ENCODE measurements around the gene PRRT1B. TPM values are rescaled to one million over a fixed set of nuclear protein-coding genes. Genes with fewer than 3 reads are reported as not detected.

The PRRT1B gene
- polyA plus RNA-seq, 2 of the 4 experiments (the other 2 are of a cell fraction): 0.79 to 0.80 TPM

DNA sequence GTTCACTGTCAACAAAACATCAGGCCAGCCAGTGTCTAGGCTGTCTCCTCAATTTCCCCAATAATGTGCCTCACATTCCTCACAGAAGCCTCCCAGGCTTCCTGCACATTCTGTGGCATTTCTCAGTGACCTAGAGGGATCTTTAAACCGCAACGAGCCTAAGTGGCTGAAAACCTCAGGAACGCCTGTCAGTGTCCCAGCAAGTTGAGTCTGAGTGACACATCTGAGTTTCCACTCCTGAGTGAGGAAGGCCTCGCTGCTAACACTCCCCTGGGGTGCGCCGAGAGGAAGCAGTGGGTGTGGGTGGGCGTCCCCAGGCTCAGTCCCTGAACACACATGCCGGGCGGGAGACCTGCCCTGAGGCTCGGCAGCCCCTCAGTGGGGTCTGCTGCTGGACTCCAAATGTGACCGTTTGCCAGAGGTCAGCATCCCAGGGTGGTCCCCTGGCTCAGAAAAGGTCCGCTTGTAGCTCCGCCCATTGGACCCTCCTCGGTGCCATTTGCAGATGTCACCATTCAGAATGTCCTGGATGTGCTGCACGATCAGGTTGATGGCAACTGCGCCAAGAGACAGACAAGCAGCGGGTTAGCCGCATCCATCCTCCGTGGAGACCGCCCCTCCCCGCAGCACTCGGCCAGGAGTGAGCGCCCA, 20.5 kb upstream of the PRRT1B start:
- WGBS (ENCODE audit: missing lambda C conversion rate): 90% methylated on average over 15 of the region's 23 CpGs
- TF ChIP-seq CHD4 (IDR thresholded peaks at IDR 0.05; ENCODE audit: borderline replicate concordance) (no peak), HOXB13 (CRISPR knock-in tag; IDR thresholded peaks at IDR 0.05; ENCODE audit: low read depth) (no peak), RARB (CRISPR knock-in tag; IDR thresholded peaks at IDR 0.05) (no peak), NPAS2 (CRISPR knock-in tag; IDR thresholded peaks at IDR 0.05; ENCODE audit: borderline replicate concordance) (no peak), SMC3 (IDR thresholded peaks at IDR 0.05) (no peak), USF2 (IDR thresholded peaks at IDR 0.05) (no peak), RNF2 (IDR thresholded peaks at IDR 0.05; ENCODE audit: borderline replicate concordance, low read depth) (no peak)
- TF ChIP-seq, protein P1, sequence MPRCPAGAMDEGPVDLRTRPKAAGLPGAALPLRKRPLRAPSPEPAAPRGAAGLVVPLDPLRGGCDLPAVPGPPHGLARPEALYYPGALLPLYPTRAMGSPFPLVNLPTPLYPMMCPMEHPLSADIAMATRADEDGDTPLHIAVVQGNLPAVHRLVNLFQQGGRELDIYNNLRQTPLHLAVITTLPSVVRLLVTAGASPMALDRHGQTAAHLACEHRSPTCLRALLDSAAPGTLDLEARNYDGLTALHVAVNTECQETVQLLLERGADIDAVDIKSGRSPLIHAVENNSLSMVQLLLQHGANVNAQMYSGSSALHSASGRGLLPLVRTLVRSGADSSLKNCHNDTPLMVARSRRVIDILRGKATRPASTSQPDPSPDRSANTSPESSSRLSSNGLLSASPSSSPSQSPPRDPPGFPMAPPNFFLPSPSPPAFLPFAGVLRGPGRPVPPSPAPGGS (IDR thresholded peaks at IDR 0.05): no peak
- H3K27ac ChIP-seq: no peak overlapping the region
- no peaks in the 10 kb centered on the region for H3K9me3 ChIP-seq
- POLR2A ChIA-PET: no interaction called here
- DNase-seq (ENCODE audit: low read depth in 1 of 2, low spot score in 1 of 2) (no peak), ATAC-seq (no peak), FAIRE-seq (no peak)
- CTCF ChIA-PET: interaction anchor here (1.5 kb wide), 1 partner anchor 216 kb away, joined by 4 read pairs; the partner anchor contains the start of gene RAPGEF1
- H3K4me3 ChIP-seq: no peak overlapping the region
- peaks cover 1% of the 10 kb centered on the region; the same call in 2 of the 3 replicates for H3K4me1 ChIP-seq
- no peak overlapping the region for H3K4me2 ChIP-seq

- ChIA-PET CTCF (interaction anchor here (0.5 to 2.1 kb wide), 5 partner anchors 10 to 214 kb away, joined by 3 to 5 read pairs (median 3); partner anchors contain the start of gene RAPGEF1), POLR2A (no interaction called here)
- no peak for ATAC-seq
- no peak for TF ChIP-seq MYC (IDR thresholded peaks at IDR 0.05; ENCODE audit: borderline replicate concordance, low read length)
- no peak for TF ChIP-seq FOSL2 (IDR thresholded peaks at IDR 0.05)
- TF ChIP-seq FOSL2 (CRISPR knock-in tag; IDR thresholded peaks at IDR 0.05): no peak
- TF ChIP-seq ZC3H11A (IDR thresholded peaks at IDR 0.05): no peak
- TF ChIP-seq, protein P2, sequence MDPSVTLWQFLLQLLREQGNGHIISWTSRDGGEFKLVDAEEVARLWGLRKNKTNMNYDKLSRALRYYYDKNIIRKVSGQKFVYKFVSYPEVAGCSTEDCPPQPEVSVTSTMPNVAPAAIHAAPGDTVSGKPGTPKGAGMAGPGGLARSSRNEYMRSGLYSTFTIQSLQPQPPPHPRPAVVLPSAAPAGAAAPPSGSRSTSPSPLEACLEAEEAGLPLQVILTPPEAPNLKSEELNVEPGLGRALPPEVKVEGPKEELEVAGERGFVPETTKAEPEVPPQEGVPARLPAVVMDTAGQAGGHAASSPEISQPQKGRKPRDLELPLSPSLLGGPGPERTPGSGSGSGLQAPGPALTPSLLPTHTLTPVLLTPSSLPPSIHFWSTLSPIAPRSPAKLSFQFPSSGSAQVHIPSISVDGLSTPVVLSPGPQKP (IDR thresholded peaks at IDR 0.05; ENCODE audit: low read depth, low read length): no peak
- no peak for TF ChIP-seq RAD21 (conservative IDR thresholded peaks at IDR 0.05 in 1 of 2, IDR thresholded peaks at IDR 0.05 in 1 of 2)
- DNase-seq (ENCODE audit: low read depth in 1 of 2, low spot score in 1 of 2): no peak
- H3K27ac ChIP-seq: no peak overlapping the region
- H3K4me1 ChIP-seq: peaks cover 7% of the 10 kb centered on the region
- no peak overlapping the region for H3K4me2 ChIP-seq
- no peak for FAIRE-seq
- WGBS (ENCODE audit: missing lambda C conversion rate): 90% methylated on average over 19 of the region's 19 CpGs
- H3K9me3 ChIP-seq: no peaks in the 10 kb centered on the region
- no peak overlapping the region for H3K4me3 ChIP-seq
Observed at GRCh38 chr9:131525643-131526565, 19.4 kb upstream of the PRRT1B start.

GRCh38 chr9:131528186-131528585, 17.1 kb upstream of the PRRT1B start:
- Histone ChIP-seq H3K27ac (no peak overlapping the region), H3K9me3 (no peaks in the 10 kb centered on the region), H3K4me2 (no peak overlapping the region), H3K4me1 (peaks cover 11% of the 10 kb centered on the region), H3K4me3 (no peak overlapping the region)
- 92% methylated on average over 7 of the region's 7 CpGs for WGBS (ENCODE audit: missing lambda C conversion rate)
- TF ChIP-seq, protein P2 (IDR thresholded peaks at IDR 0.05; ENCODE audit: low read depth, low read length): no peak
- TF ChIP-seq NPAS2 (CRISPR knock-in tag; IDR thresholded peaks at IDR 0.05; ENCODE audit: borderline replicate concordance): no peak
- DNase-seq (ENCODE audit: low read depth in 1 of 2, low spot score in 1 of 2) (no peak), FAIRE-seq (no peak), ATAC-seq (no peak)
- ChIA-PET POLR2A (no interaction called here), CTCF (no interaction called here)
